K562 (cell line): ENCODE data around the gene CERS3. TPM values are rescaled to one million over a fixed set of nuclear protein-coding genes. Genes with fewer than 3 reads are reported as not detected.

Experiments
- ASH1L ChIP-seq: fragments of 450-650 bp; IDR thresholded peaks from 2 replicates; pipeline ENCODE4 v1.6.1; 2018; ENCODE audit warnings: borderline replicate concordance, mild to moderate bottlenecking, low read depth; ENCODE audit not compliant: partially characterized antibody
- CHD7 ChIP-seq: fragments of 200-600 bp; sonication (generic); IDR thresholded peaks from one replicate; pipeline ENCODE4 v1.6.1; 2012; ENCODE audit warnings: mild to moderate bottlenecking, low read depth, low read length, inconsistent platforms
- DACH1 ChIP-seq: fragments of 450-650 bp; IDR thresholded peaks from 2 replicates; pipeline ENCODE4 v1.6.1; 2018; ENCODE audit not compliant: partially characterized antibody
- ELF1 ChIP-seq: fragments of 200-800 bp; sonication (Bioruptor generic); IDR thresholded peaks from 2 replicates; pipeline ENCODE4 v1.6.1; 2016; ENCODE audit warnings: missing genetic modification characterization, missing compliant biosample characterization
- FOXA3 ChIP-seq, 2 experiments: fragments of 450-650 bp in 1 of 2; sonication (generic) in 1 of 2; formaldehyde crosslinking; IDR thresholded peaks in 1 of 2; conservative IDR thresholded peaks in 1 of 2; 2 replicates each; pipeline versions ENCODE4 v1.4.0 to v1.8.0; 2020 to 2022; ENCODE audit warnings: mild to moderate bottlenecking in 2 of 2, missing genetic modification reagents in 1 of 2
- NELFE ChIP-seq: IDR thresholded peaks from 2 replicates; pipeline ENCODE4 v1.6.1; 2011; ENCODE audit warnings: mild to moderate bottlenecking; ENCODE audit not compliant: insufficient read depth, insufficient read length
- TAF1 ChIP-seq: IDR thresholded peaks from 2 replicates; pipeline ENCODE4 v1.6.1; 2011; ENCODE audit warnings: mild to moderate bottlenecking, low read length, moderate library complexity; ENCODE audit not compliant: insufficient read depth, control insufficient read depth, severe bottlenecking; ENCODE audit errors: extremely low read depth
- XRCC4 ChIP-seq: IDR thresholded peaks from one replicate; pipeline ENCODE4 v1.6.1; 2011; ENCODE audit not compliant: insufficient read depth, insufficient read length; ENCODE audit errors: extremely low read depth
- polyA plus RNA-seq, 8 experiments: library from polyadenylated mRNA; depleted of rRNA in 4 of 8; stranded (reverse) in 5 of 8; unstranded in 3 of 8; fragments of >200 nt; fragmentation: Nextera tagmentation in 2 of 8; fragmentation: Illumina TruSeq in 1 of 8; extraction: Ambion mirVana in 2 of 8; extraction: Trizol in 1 of 8; gene quantifications; 2 replicates each; pipeline versions ENCODE4 v1.2.1 to v1.2.3, GENCODE V29; 2011 to 2014; ENCODE audit warnings: inconsistent platforms in 1 of 8, missing spikeins in 1 of 8
- total RNA-seq, 7 experiments: library from RNA; depleted of rRNA in 6 of 7; stranded (reverse); fragments of >200 nt in 6 of 7; fragmentation: Illumina TruSeq in 2 of 7; extraction: Trizol in 2 of 7; gene quantifications; 2 replicates each; pipeline versions ENCODE4 v1.2.1 to v1.2.3, GENCODE V29; 2011 to 2021; ENCODE audit warnings: low replicate concordance in 1 of 7

CERS3 gene
- total and polyA plus RNA-seq, 9 of the 15 experiments (the other 6 are each of a cell fraction or from before 2014, with no cell fraction given) = not detected

- no peak for TF ChIP-seq DACH1
- no peak for TF ChIP-seq ASH1L
- TF ChIP-seq ELF1 (tag) = no peak
- no peak for TF ChIP-seq NELFE
- no peak for TF ChIP-seq TAF1
- TF ChIP-seq XRCC4 = no peak
- TF ChIP-seq FOXA3 (CRISPR knock-in tag; conservative IDR thresholded peaks at IDR 0.05 in 1 of 2, IDR thresholded peaks at IDR 0.05 in 1 of 2) = no peak
- TF ChIP-seq CHD7 = no peak
Measured at GRCh38 chr15:100372739-100373119, 156.0 kb downstream of the CERS3 start (continued).
